Spleen (tissue), 7 donors: ENCODE measurements around the gene DMD.

Source experiments
- POLR2A ChIP-seq, 3 donors: fragments of 450-650 bp; IDR thresholded peaks; one replicate each; pipeline ENCODE4 v1.5.1; 2017; ENCODE audit warnings: antibody characterized with exemption in 3 of 3, mild to moderate bottlenecking in 1 of 3
- TF ChIP-seq, protein P1 (sequence below), 11 experiments: fragments of 200-600 bp in 7 of 11; fragments of 450-650 bp in 4 of 11; sonication (generic) in 4 of 11; IDR thresholded peaks in 8 of 11; conservative IDR thresholded peaks in 3 of 11; 1 replicate in 7 of 11; 2 replicates in 4 of 11; pipeline versions ENCODE4 v1.4.0 to v1.8.0; 2016 to 2021; ENCODE audit warnings: antibody characterized with exemption in 11 of 11, inconsistent platforms in 4 of 11, mild to moderate bottlenecking in 1 of 11
- donor health status: DM: no; HTN: no; CAD: no; lungs with moderate emphysema.
- donor health status: DM: no; HTN: no; CAD: no.
- donor health status: DM: no; HTN: no; CAD: no.

GRCh38 chrX:31433856-31434255 is 1777.5 kb downstream of the DMD start:
- TF ChIP-seq, protein P1, sequence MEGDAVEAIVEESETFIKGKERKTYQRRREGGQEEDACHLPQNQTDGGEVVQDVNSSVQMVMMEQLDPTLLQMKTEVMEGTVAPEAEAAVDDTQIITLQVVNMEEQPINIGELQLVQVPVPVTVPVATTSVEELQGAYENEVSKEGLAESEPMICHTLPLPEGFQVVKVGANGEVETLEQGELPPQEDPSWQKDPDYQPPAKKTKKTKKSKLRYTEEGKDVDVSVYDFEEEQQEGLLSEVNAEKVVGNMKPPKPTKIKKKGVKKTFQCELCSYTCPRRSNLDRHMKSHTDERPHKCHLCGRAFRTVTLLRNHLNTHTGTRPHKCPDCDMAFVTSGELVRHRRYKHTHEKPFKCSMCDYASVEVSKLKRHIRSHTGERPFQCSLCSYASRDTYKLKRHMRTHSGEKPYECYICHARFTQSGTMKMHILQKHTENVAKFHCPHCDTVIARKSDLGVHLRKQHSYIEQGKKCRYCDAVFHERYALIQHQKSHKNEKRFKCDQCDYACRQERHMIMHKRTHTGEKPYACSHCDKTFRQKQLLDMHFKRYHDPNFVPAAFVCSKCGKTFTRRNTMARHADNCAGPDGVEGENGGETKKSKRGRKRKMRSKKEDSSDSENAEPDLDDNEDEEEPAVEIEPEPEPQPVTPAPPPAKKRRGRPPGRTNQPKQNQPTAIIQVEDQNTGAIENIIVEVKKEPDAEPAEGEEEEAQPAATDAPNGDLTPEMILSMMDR (IDR thresholded peaks at IDR 0.05 in 8 of 11, conservative IDR thresholded peaks at IDR 0.05 in 3 of 11): no peak
- no peak for TF ChIP-seq POLR2A (IDR thresholded peaks at IDR 0.05)
